HEK293T (cell line): Measurements from ENCODE around the gene NAT9.

Source experiments
- ARNT ChIP-seq: fragments of 450-650 bp; IDR thresholded peaks from 2 replicates; pipeline ENCODE4 v1.6.1; 2017; ENCODE audit warnings: mild to moderate bottlenecking
- BHLHE40 ChIP-seq: fragments of 450-650 bp; IDR thresholded peaks from 2 replicates; pipeline ENCODE4 v1.6.1; 2016; ENCODE audit warnings: mild to moderate bottlenecking, moderate library complexity, borderline replicate concordance
- CTBP1 ChIP-seq: fragments of 450-650 bp; IDR thresholded peaks from 2 replicates; pipeline ENCODE4 v1.6.1; 2016; ENCODE audit warnings: borderline replicate concordance
- ELF4 ChIP-seq: fragments of 450-650 bp; IDR thresholded peaks from 2 replicates; pipeline ENCODE4 v1.6.1; 2017; ENCODE audit warnings: antibody characterized with exemption
- FOXA1 ChIP-seq: fragments of 450-650 bp; IDR thresholded peaks from 2 replicates; pipeline ENCODE4 v1.6.1; 2016; ENCODE audit warnings: mild to moderate bottlenecking
- FOXK2 ChIP-seq: fragments of 450-650 bp; IDR thresholded peaks from 2 replicates; pipeline ENCODE4 v1.6.1; 2016; ENCODE audit warnings: mild to moderate bottlenecking
- FOXM1 ChIP-seq: fragments of 450-650 bp; IDR thresholded peaks from 2 replicates; pipeline ENCODE4 v1.6.1; 2017; ENCODE audit warnings: mild to moderate bottlenecking, borderline replicate concordance
- HDGF ChIP-seq: fragments of 450-650 bp; IDR thresholded peaks from 2 replicates; pipeline ENCODE4 v1.6.1; 2017; ENCODE audit warnings: antibody characterized with exemption, borderline replicate concordance
- L3MBTL2 ChIP-seq: fragments of 450-650 bp; conservative IDR thresholded peaks from 2 replicates; pipeline ENCODE4 v1.6.1; 2016; ENCODE audit warnings: mild to moderate bottlenecking
- PKNOX1 ChIP-seq: fragments of 450-650 bp; IDR thresholded peaks from 2 replicates; pipeline ENCODE4 v1.6.1; 2016
- SP1 ChIP-seq: fragments of 450-650 bp; IDR thresholded peaks from 2 replicates; pipeline ENCODE4 v1.6.1; 2017
- SUZ12 ChIP-seq: fragments of 450-650 bp; IDR thresholded peaks from 2 replicates; pipeline ENCODE4 v1.6.1; 2016; ENCODE audit warnings: mild to moderate bottlenecking
- TARDBP ChIP-seq: fragments of 450-650 bp; IDR thresholded peaks from 2 replicates; pipeline ENCODE4 v1.6.1; 2016
- ZNF384 ChIP-seq: fragments of 450-650 bp; IDR thresholded peaks from 2 replicates; pipeline ENCODE4 v1.6.1; 2016

- TF ChIP-seq PKNOX1 (no peak), SP1 (no peak), TARDBP (no peak), FOXM1 (no peak), ZNF384 (no peak), BHLHE40 (no peak), SUZ12 (no peak), ARNT (no peak), FOXK2 (no peak), FOXA1 (no peak), ELF4 (no peak), CTBP1 (no peak), L3MBTL2 (no peak), HDGF (no peak)
These were observed 9.8 kb upstream of the NAT9 start for GRCh38 chr17:74785981-74786360.
